ENCODE data around the gene GRB2.
"Not testable (repeated sequence)": the region's sequence is repeated elsewhere in the genome, so short reads cannot be mapped to it uniquely, and the experiment has no call there.

Gene GRB2

DNA sequence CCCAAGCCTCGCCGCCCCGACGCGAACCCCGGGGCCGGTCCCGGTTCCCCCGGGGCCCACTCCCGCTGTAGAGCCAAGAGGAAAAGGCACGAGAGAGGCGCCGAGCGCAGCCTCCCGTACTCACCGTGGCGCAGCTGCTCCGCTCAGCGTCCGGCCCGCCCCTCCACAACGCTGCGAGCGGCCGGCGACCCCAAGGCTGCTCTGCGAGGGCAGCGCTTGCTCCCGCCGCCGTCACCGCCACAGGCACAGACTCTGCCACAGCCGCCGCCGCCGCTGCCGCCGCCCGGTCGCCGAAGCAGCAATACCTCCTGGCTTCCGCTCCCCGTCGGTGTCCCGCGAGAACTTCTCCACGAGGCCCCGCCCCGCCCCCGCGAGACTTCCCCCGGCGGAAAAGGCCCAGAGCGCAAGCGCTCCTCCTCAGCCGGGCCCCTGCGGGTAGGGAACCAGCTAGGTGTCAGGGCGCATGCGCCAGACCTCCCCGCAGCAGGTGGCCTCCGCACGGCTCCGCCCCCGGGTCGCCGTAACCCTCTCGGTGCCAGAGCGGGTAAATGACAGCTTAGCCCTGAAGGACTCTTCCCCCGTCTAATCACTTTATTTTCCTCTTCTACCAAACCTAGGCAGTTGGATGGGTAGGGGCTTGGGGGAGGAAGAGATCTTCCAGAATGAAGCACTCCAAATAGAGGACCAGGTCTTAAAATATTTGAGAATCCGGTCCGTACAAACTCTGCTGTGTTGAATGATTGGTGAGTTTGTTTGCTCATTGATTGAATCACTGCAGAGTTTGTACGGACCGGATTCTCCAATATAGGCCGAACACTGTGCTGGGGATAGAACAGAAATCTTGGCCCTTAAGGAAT is at the start of gene GRB2:
GRB2 (minus strand) TSS at position 314 of the 857 bp plus-strand sequence. CDS start 12,050 bp downstream, outside the sequence.
- Histone ChIP-seq H3K27ac (ENCODE audit: poor library complexity, severe bottlenecking) (peak within 1 kb of the TSS; percentile 65), H3K9me3 (ENCODE audit: severe bottlenecking) (no peaks in the 10 kb centered on the region), H3K4me3 (ENCODE audit: severe bottlenecking) (peak within 1 kb of the TSS; percentile 92), H3K36me3 (ENCODE audit: low read depth) (no peaks in the 10 kb centered on the region), H3K27me3 (ENCODE audit: insufficient read depth, poor library complexity, severe bottlenecking) (no peaks in the 10 kb centered on the region), H3K4me1 (ENCODE audit: insufficient read depth, poor library complexity, severe bottlenecking) (peaks cover 15% of the 10 kb centered on the region)
- peak; percentile 84 for ATAC-seq (ENCODE audit: low read depth)
- TF ChIP-seq CTCF (IDR thresholded peaks at IDR 0.05; ENCODE audit: poor library complexity, severe bottlenecking): no peak
- peak; percentile 99 for DNase-seq (ENCODE audit: low spot score)

GRCh38 chr17:75454672-75455071 is 49.2 kb upstream of the GRB2 start:
- not testable (repeated sequence) for DNase-seq (ENCODE audit: low spot score); H3K9me3 ChIP-seq (ENCODE audit: severe bottlenecking); H3K27me3 ChIP-seq (ENCODE audit: insufficient read depth, poor library complexity, severe bottlenecking); ATAC-seq (ENCODE audit: low read depth); H3K4me1 ChIP-seq (ENCODE audit: insufficient read depth, poor library complexity, severe bottlenecking); H3K4me3 ChIP-seq (ENCODE audit: severe bottlenecking); H3K36me3 ChIP-seq (ENCODE audit: low read depth); H3K27ac ChIP-seq (ENCODE audit: poor library complexity, severe bottlenecking)

DNA sequence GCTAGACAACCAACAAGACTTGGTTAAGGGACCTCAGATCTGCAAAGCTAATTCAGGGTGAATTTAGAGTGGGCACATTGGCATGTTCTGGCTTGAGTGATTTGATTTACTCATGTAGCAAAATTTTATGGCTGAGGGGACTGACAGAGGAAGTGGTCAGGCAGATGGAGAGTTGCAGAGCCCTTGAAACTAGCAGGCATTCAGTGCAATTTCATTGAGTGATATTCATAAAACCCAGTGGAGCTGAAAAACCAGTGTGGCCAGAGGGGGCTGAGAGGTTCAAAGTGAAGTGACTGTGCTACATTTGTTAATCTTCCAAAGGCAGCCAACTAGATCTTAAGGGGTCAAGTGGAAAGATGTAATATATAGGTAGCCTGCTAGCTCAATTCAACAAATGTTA is 48.7 kb upstream of the GRB2 start:
- no peak for DNase-seq (ENCODE audit: low spot score)
- Histone ChIP-seq H3K36me3 (ENCODE audit: low read depth) (no peaks in the 10 kb centered on the region), H3K9me3 (ENCODE audit: severe bottlenecking) (no peaks in the 10 kb centered on the region), H3K4me3 (ENCODE audit: severe bottlenecking) (no peak overlapping the region), H3K4me1 (ENCODE audit: insufficient read depth, poor library complexity, severe bottlenecking) (peaks cover 7% of the 10 kb centered on the region), H3K27me3 (ENCODE audit: insufficient read depth, poor library complexity, severe bottlenecking) (no peaks in the 10 kb centered on the region), H3K27ac (ENCODE audit: poor library complexity, severe bottlenecking) (no peak overlapping the region)
- ATAC-seq (ENCODE audit: low read depth): no peak
- no peak for TF ChIP-seq CTCF (IDR thresholded peaks at IDR 0.05; ENCODE audit: poor library complexity, severe bottlenecking)

- H3K4me1 ChIP-seq (ENCODE audit: insufficient read depth, poor library complexity, severe bottlenecking): no peaks in the 10 kb centered on the region
- no peak overlapping the region for H3K27ac ChIP-seq (ENCODE audit: poor library complexity, severe bottlenecking)
- H3K27me3 ChIP-seq (ENCODE audit: insufficient read depth, poor library complexity, severe bottlenecking): no peaks in the 10 kb centered on the region
- no peaks in the 10 kb centered on the region for H3K36me3 ChIP-seq (ENCODE audit: low read depth)
- no peaks in the 10 kb centered on the region for H3K9me3 ChIP-seq (ENCODE audit: severe bottlenecking)
- TF ChIP-seq CTCF (IDR thresholded peaks at IDR 0.05; ENCODE audit: poor library complexity, severe bottlenecking): no peak
- DNase-seq (ENCODE audit: low spot score) (no peak), ATAC-seq (ENCODE audit: low read depth) (no peak)
- no peak overlapping the region for H3K4me3 ChIP-seq (ENCODE audit: severe bottlenecking)
These were observed 44.8 kb upstream of the GRB2 start for GRCh38 chr17:75450270-75450669.

GRCh38 chr17:75447951-75448856 is 42.7 kb upstream of the GRB2 start:
- DNase-seq (ENCODE audit: low spot score) (no peak), ATAC-seq (ENCODE audit: low read depth) (no peak)
- no peaks in the 10 kb centered on the region for H3K36me3 ChIP-seq (ENCODE audit: low read depth)
- no peaks in the 10 kb centered on the region for H3K9me3 ChIP-seq (ENCODE audit: severe bottlenecking)
- no peak overlapping the region for H3K27ac ChIP-seq (ENCODE audit: poor library complexity, severe bottlenecking)
- H3K4me1 ChIP-seq (ENCODE audit: insufficient read depth, poor library complexity, severe bottlenecking): no peaks in the 10 kb centered on the region
- no peaks in the 10 kb centered on the region for H3K27me3 ChIP-seq (ENCODE audit: insufficient read depth, poor library complexity, severe bottlenecking)
- no peak overlapping the region for H3K4me3 ChIP-seq (ENCODE audit: severe bottlenecking)
- no peak for TF ChIP-seq CTCF (IDR thresholded peaks at IDR 0.05; ENCODE audit: poor library complexity, severe bottlenecking)

GRCh38 chr17:75445896-75446295 is 40.4 kb upstream of the GRB2 start:
- H3K9me3 ChIP-seq (ENCODE audit: severe bottlenecking); H3K4me3 ChIP-seq (ENCODE audit: severe bottlenecking); H3K4me1 ChIP-seq (ENCODE audit: insufficient read depth, poor library complexity, severe bottlenecking); ATAC-seq (ENCODE audit: low read depth); DNase-seq (ENCODE audit: low spot score); H3K27ac ChIP-seq (ENCODE audit: poor library complexity, severe bottlenecking); H3K36me3 ChIP-seq (ENCODE audit: low read depth); H3K27me3 ChIP-seq (ENCODE audit: insufficient read depth, poor library complexity, severe bottlenecking): not testable (repeated sequence)
